ENCODE measurements around the gene ECSIT.
A peak's percentile ranks its signal among the peaks of the same experiment; 100 is the strongest.

DNA sequence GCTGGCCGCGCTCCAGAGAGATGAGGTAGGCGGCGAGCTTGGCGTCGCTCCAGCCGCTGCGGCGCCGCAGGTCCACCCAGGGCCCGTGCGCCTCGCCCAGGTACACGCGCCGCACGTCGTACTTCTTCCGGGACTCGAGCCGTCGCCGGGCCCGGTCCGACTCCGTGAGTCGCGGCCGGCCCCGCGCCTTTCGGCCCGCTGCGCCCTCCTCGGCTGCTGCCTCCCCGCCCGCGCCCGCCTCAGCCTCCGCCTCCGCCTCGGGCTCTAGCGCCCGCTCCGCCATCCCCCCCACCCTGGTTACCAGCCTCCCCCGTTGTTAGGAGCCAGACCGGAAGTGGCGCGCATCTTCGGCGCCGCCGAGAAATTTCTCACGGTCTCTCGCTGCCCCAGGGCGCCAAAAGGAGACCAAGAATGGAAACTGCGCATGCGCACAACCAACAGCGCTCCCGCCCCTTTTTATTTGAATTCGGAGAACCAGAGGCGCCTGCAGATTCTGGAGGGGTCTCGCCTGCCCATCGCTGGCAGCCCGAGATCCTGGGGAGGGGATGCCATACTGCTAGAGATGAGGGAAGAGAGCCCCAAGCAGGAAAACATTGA is 23.3 kb downstream of the ECSIT start, which contains the start of gene ZNF653:
- TF ChIP-seq, protein P1, sequence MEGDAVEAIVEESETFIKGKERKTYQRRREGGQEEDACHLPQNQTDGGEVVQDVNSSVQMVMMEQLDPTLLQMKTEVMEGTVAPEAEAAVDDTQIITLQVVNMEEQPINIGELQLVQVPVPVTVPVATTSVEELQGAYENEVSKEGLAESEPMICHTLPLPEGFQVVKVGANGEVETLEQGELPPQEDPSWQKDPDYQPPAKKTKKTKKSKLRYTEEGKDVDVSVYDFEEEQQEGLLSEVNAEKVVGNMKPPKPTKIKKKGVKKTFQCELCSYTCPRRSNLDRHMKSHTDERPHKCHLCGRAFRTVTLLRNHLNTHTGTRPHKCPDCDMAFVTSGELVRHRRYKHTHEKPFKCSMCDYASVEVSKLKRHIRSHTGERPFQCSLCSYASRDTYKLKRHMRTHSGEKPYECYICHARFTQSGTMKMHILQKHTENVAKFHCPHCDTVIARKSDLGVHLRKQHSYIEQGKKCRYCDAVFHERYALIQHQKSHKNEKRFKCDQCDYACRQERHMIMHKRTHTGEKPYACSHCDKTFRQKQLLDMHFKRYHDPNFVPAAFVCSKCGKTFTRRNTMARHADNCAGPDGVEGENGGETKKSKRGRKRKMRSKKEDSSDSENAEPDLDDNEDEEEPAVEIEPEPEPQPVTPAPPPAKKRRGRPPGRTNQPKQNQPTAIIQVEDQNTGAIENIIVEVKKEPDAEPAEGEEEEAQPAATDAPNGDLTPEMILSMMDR (IDR thresholded peaks at IDR 0.05) = no peak
- peak; percentile 53; the same call in 1 of the 2 replicates for TF ChIP-seq JUN (CRISPR knock-in tag; IDR thresholded peaks at IDR 0.05)
- TF ChIP-seq, protein P2, sequence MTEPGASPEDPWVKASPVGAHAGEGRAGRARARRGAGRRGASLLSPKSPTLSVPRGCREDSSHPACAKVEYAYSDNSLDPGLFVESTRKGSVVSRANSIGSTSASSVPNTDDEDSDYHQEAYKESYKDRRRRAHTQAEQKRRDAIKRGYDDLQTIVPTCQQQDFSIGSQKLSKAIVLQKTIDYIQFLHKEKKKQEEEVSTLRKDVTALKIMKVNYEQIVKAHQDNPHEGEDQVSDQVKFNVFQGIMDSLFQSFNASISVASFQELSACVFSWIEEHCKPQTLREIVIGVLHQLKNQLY (CRISPR knock-in tag; IDR thresholded peaks at IDR 0.05) = no peak
- TF ChIP-seq RELA (CRISPR knock-in tag; IDR thresholded peaks at IDR 0.05; ENCODE audit: borderline replicate concordance) = no peak
- TF ChIP-seq, protein P3, sequence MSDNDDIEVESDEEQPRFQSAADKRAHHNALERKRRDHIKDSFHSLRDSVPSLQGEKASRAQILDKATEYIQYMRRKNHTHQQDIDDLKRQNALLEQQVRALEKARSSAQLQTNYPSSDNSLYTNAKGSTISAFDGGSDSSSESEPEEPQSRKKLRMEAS (CRISPR knock-in tag; IDR thresholded peaks at IDR 0.05) = peak; percentile 52; the same call in 1 of the 2 replicates
- peak; percentile 84; the same call in 1 of the 2 replicates for TF ChIP-seq ATF1 (CRISPR knock-in tag; IDR thresholded peaks at IDR 0.05)
- TF ChIP-seq, protein P4, sequence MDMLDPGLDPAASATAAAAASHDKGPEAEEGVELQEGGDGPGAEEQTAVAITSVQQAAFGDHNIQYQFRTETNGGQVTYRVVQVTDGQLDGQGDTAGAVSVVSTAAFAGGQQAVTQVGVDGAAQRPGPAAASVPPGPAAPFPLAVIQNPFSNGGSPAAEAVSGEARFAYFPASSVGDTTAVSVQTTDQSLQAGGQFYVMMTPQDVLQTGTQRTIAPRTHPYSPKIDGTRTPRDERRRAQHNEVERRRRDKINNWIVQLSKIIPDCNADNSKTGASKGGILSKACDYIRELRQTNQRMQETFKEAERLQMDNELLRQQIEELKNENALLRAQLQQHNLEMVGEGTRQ (CRISPR knock-in tag; IDR thresholded peaks at IDR 0.05) = peak; percentile 18; the same call in 1 of the 2 replicates
- peak; percentile 92 for TF ChIP-seq ZNF416 (CRISPR knock-in tag; IDR thresholded peaks at IDR 0.05)
- no peak for TF ChIP-seq IRF2 (CRISPR knock-in tag; IDR thresholded peaks at IDR 0.05; ENCODE audit: borderline replicate concordance, low read depth)
- TF ChIP-seq TCF7 (CRISPR knock-in tag; IDR thresholded peaks at IDR 0.05; ENCODE audit: low read depth) = no peak
- TF ChIP-seq CREB1 (CRISPR knock-in tag; IDR thresholded peaks at IDR 0.05) = no peak
- no peak for TF ChIP-seq NR2C2 (CRISPR knock-in tag; IDR thresholded peaks at IDR 0.05)
- TF ChIP-seq, protein P5, sequence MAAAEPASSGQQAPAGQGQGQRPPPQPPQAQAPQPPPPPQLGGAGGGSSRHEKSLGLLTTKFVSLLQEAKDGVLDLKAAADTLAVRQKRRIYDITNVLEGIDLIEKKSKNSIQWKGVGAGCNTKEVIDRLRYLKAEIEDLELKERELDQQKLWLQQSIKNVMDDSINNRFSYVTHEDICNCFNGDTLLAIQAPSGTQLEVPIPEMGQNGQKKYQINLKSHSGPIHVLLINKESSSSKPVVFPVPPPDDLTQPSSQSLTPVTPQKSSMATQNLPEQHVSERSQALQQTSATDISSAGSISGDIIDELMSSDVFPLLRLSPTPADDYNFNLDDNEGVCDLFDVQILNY (CRISPR knock-in tag; IDR thresholded peaks at IDR 0.05) = no peak
